WTC11 (cell line): Measurements from ENCODE around the gene RIN3. TPM values are rescaled to one million over a fixed set of nuclear protein-coding genes. Genes with fewer than 3 reads are reported as not detected.

Source experiments
- ATAC-seq: fragments of 200-7000 bp; cut with Tn5 transposase; 2 replicates; pipeline ENCODE4 v1.10.0; 2021; ENCODE audit warnings: mild to moderate bottlenecking, moderate library complexity
- CTCF ChIA-PET: fragments of 300-600 bp; sonication (Branson Sonifier 250); formaldehyde crosslinking; loops from one replicate; lab custom pipeline; 2021; ENCODE audit warnings: antibody characterized with exemption; lab: Charles Lee
- POLR2A ChIA-PET: fragments of 350-600 bp; sonication (Branson Sonifier 250); formaldehyde crosslinking; loops from one replicate; lab custom pipeline; 2021; ENCODE audit warnings: antibody characterized with exemption; lab: Charles Lee
- DNase-seq: peaks from one replicate; pipeline ENCODE4 v3.0.0; 2021; ENCODE audit warnings: low spot score
- H3K27ac Mint-ChIP-seq: 2 replicates; pipeline ENCODE4 v1.8.0; 2021; ENCODE audit warnings: mixed read lengths
- H3K27me3 Mint-ChIP-seq: 2 replicates; pipeline ENCODE4 v1.8.0; 2021; ENCODE audit warnings: low read depth, mild to moderate bottlenecking, moderate library complexity, mixed read lengths
- H3K36me3 Mint-ChIP-seq: 2 replicates; pipeline ENCODE4 v1.8.0; 2021; ENCODE audit warnings: mixed read lengths
- H3K4me1 Mint-ChIP-seq: 2 replicates; pipeline ENCODE4 v1.8.0; 2022; ENCODE audit warnings: mixed read lengths
- H3K4me3 Mint-ChIP-seq: 2 replicates; pipeline ENCODE4 v1.8.0; 2021; ENCODE audit warnings: mild to moderate bottlenecking, moderate library complexity, mixed read lengths
- H3K9me3 Mint-ChIP-seq: 2 replicates; pipeline ENCODE4 v1.8.0; 2021; ENCODE audit warnings: mixed read lengths
- ATF1 ChIP-seq: sonication (generic); formaldehyde crosslinking; IDR thresholded peaks from 2 replicates; pipeline ENCODE4 v1.8.1; 2023; ENCODE audit warnings: mild to moderate bottlenecking, moderate library complexity, missing genetic modification reagents
- ELF4 ChIP-seq: sonication (generic); formaldehyde crosslinking; IDR thresholded peaks from 2 replicates; pipeline ENCODE4 v1.8.1; 2022; ENCODE audit warnings: low read depth, mild to moderate bottlenecking, moderate library complexity, missing genetic modification reagents
- FOXP1 ChIP-seq: sonication (generic); formaldehyde crosslinking; IDR thresholded peaks from 2 replicates; pipeline ENCODE4 v1.8.0; 2022; ENCODE audit warnings: missing genetic modification reagents, mild to moderate bottlenecking, moderate library complexity, borderline replicate concordance
- IRF2 ChIP-seq: sonication (generic); formaldehyde crosslinking; IDR thresholded peaks from 2 replicates; pipeline ENCODE4 v1.8.0; 2022; ENCODE audit warnings: low read depth, missing genetic modification reagents, borderline replicate concordance
- NFE2L1 ChIP-seq: sonication (generic); formaldehyde crosslinking; IDR thresholded peaks from 2 replicates; pipeline ENCODE4 v1.8.1; 2023; ENCODE audit warnings: missing genetic modification reagents
- NFYB ChIP-seq: sonication (generic); formaldehyde crosslinking; conservative IDR thresholded peaks from 2 replicates; pipeline ENCODE4 v1.8.0; 2022; ENCODE audit warnings: low read depth, missing genetic modification reagents
- NR3C1 ChIP-seq: sonication (generic); formaldehyde crosslinking; conservative IDR thresholded peaks from 2 replicates; pipeline ENCODE4 v1.8.1; 2023; ENCODE audit warnings: low read depth, mild to moderate bottlenecking, missing genetic modification reagents
- PRRX2 ChIP-seq: fragments of 250-450 bp; sonication (Bioruptor Pico); IDR thresholded peaks from 2 replicates; pipeline ENCODE4 v1.8.0; 2021; ENCODE audit warnings: mild to moderate bottlenecking
- RORB ChIP-seq: fragments of 250-450 bp; sonication (Bioruptor Pico); IDR thresholded peaks from 2 replicates; pipeline ENCODE4 v1.9.0; 2021; ENCODE audit warnings: mild to moderate bottlenecking
- SP1 ChIP-seq: sonication (generic); formaldehyde crosslinking; conservative IDR thresholded peaks from 2 replicates; pipeline ENCODE4 v1.8.1; 2022; ENCODE audit warnings: missing genetic modification reagents
- TP53 ChIP-seq: sonication (generic); formaldehyde crosslinking; IDR thresholded peaks from 2 replicates; pipeline ENCODE4 v1.8.1; 2023; ENCODE audit warnings: mild to moderate bottlenecking, missing genetic modification reagents
- ZBTB21 ChIP-seq: sonication (generic); formaldehyde crosslinking; IDR thresholded peaks from 2 replicates; pipeline ENCODE4 v1.8.1; 2023; ENCODE audit warnings: mild to moderate bottlenecking, missing genetic modification reagents, borderline replicate concordance
- ZNF396 ChIP-seq: fragments of 250-450 bp; sonication (Bioruptor Pico); IDR thresholded peaks from 2 replicates; pipeline ENCODE4 v1.8.0; 2021; ENCODE audit warnings: mild to moderate bottlenecking, moderate library complexity, borderline replicate concordance
- total RNA-seq: library from RNA; stranded (reverse); gene quantifications from 3 replicates; pipeline ENCODE4 v1.2.3, GENCODE V29; 2021
- TF ChIP-seq, protein P1 (sequence below): sonication (generic); formaldehyde crosslinking; IDR thresholded peaks from 2 replicates; pipeline ENCODE4 v1.8.0; 2022; ENCODE audit warnings: missing genetic modification reagents
- TF ChIP-seq, protein P2 (sequence below): sonication (generic); formaldehyde crosslinking; IDR thresholded peaks from 2 replicates; pipeline ENCODE4 v1.8.0; 2022; ENCODE audit warnings: mild to moderate bottlenecking, missing genetic modification reagents
- TF ChIP-seq, protein P3 (sequence below): sonication (generic); formaldehyde crosslinking; IDR thresholded peaks from 2 replicates; pipeline ENCODE4 v1.8.1; 2022; ENCODE audit warnings: mild to moderate bottlenecking, moderate library complexity, missing genetic modification reagents
- TF ChIP-seq, protein P4 (sequence below): sonication (generic); formaldehyde crosslinking; IDR thresholded peaks from 2 replicates; pipeline ENCODE4 v1.8.0; 2022; ENCODE audit warnings: mild to moderate bottlenecking, missing genetic modification reagents
- TF ChIP-seq, protein P5 (sequence below): sonication (generic); formaldehyde crosslinking; IDR thresholded peaks from 2 replicates; pipeline ENCODE4 v1.8.1; 2023; ENCODE audit warnings: mild to moderate bottlenecking, missing genetic modification reagents, borderline replicate concordance
- TF ChIP-seq, protein P6 (sequence below): sonication (generic); formaldehyde crosslinking; IDR thresholded peaks from 2 replicates; pipeline ENCODE4 v1.8.1; 2023; ENCODE audit warnings: mild to moderate bottlenecking, missing genetic modification reagents, moderate library complexity
- TF ChIP-seq, protein P7 (sequence below): sonication (generic); formaldehyde crosslinking; IDR thresholded peaks from 2 replicates; pipeline ENCODE4 v1.8.1; 2022; ENCODE audit warnings: mild to moderate bottlenecking, missing genetic modification reagents, moderate library complexity, borderline replicate concordance

Gene RIN3
- total RNA-seq, 1 experiment from 2014 or later, result 3.3 TPM

DNA sequence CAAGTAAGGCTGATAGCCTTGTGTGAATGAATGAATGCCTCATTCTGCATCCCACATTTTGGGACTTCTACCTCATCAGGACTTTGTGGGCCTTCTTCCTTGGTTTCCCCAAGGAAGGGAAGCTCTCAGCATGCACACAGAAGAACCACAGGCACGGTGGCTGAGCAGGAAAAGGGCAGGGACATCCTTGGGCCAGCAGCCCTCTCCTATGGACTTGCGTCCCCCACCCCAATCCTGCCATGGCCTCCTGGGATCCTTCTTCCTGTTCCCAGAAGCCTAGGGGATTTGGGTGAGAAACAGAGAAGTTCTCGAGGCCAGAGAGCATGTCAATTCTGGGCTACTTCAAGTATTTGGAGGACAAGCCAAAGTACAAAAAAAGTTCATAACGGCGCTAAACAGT lies 165.2 kb downstream of the RIN3 start:
- Mint-ChIP-seq H3K4me3 (no peak overlapping the region), H3K27me3 (no peaks in the 10 kb centered on the region), H3K36me3 (no peaks in the 10 kb centered on the region), H3K4me1 (peaks cover 3% of the 10 kb centered on the region; the same call in 1 of the 2 replicates), H3K27ac (no peak overlapping the region), H3K9me3 (no peaks in the 10 kb centered on the region)
- ATAC-seq (no peak), DNase-seq (no peak)
- TF ChIP-seq, protein P1, sequence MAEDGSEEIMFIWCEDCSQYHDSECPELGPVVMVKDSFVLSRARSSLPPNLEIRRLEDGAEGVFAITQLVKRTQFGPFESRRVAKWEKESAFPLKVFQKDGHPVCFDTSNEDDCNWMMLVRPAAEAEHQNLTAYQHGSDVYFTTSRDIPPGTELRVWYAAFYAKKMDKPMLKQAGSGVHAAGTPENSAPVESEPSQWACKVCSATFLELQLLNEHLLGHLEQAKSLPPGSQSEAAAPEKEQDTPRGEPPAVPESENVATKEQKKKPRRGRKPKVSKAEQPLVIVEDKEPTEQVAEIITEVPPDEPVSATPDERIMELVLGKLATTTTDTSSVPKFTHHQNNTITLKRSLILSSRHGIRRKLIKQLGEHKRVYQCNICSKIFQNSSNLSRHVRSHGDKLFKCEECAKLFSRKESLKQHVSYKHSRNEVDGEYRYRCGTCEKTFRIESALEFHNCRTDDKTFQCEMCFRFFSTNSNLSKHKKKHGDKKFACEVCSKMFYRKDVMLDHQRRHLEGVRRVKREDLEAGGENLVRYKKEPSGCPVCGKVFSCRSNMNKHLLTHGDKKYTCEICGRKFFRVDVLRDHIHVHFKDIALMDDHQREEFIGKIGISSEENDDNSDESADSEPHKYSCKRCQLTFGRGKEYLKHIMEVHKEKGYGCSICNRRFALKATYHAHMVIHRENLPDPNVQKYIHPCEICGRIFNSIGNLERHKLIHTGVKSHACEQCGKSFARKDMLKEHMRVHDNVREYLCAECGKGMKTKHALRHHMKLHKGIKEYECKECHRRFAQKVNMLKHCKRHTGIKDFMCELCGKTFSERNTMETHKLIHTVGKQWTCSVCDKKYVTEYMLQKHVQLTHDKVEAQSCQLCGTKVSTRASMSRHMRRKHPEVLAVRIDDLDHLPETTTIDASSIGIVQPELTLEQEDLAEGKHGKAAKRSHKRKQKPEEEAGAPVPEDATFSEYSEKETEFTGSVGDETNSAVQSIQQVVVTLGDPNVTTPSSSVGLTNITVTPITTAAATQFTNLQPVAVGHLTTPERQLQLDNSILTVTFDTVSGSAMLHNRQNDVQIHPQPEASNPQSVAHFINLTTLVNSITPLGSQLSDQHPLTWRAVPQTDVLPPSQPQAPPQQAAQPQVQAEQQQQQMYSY (CRISPR knock-in tag), result no peak
- TF ChIP-seq NR3C1 (CRISPR knock-in tag) (no peak), RORB (no peak), ZNF396 (CRISPR knock-in tag) (no peak), IRF2 (CRISPR knock-in tag) (no peak), ATF1 (CRISPR knock-in tag) (no peak), SP1 (CRISPR knock-in tag) (no peak), ZBTB21 (CRISPR knock-in tag) (no peak), FOXP1 (CRISPR knock-in tag) (no peak), NFE2L1 (CRISPR knock-in tag) (no peak)
- TF ChIP-seq, protein P2, sequence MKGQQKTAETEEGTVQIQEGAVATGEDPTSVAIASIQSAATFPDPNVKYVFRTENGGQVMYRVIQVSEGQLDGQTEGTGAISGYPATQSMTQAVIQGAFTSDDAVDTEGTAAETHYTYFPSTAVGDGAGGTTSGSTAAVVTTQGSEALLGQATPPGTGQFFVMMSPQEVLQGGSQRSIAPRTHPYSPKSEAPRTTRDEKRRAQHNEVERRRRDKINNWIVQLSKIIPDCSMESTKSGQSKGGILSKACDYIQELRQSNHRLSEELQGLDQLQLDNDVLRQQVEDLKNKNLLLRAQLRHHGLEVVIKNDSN (CRISPR knock-in tag), result no peak
- CTCF ChIA-PET, result no interaction called here
- POLR2A ChIA-PET, result no interaction called here

DNA sequence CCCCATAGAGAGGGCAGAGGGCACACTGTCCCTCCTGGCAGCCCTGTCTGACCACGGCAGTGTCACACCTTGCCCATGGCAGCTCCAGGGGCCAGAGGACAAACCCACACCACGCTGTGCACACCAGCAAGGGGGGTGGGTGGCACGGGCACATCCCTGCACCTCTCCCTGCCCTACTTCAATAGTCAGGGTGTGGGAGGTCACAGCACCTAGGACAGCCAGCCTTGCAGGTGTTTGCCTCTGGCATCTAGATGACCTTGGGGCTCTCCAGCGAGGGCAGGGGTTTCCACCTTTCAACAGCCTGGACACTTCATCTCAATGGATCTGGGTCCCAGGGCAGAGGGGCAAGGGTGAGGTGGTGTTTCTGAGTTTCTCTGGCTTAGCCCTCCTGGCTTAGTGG lies 165.7 kb downstream of the RIN3 start:
- Mint-ChIP-seq H3K27me3 (no peaks in the 10 kb centered on the region), H3K9me3 (no peaks in the 10 kb centered on the region), H3K4me1 (peaks cover 3% of the 10 kb centered on the region; the same call in 1 of the 2 replicates), H3K4me3 (no peak overlapping the region), H3K27ac (no peak overlapping the region), H3K36me3 (no peaks in the 10 kb centered on the region)
- POLR2A ChIA-PET, result no interaction called here
- CTCF ChIA-PET, result interaction anchor here (1.0 kb wide), 1 partner anchor 36 kb away, joined by 3 read pairs; no protein-coding TSS in a partner anchor
- DNase-seq (no peak), ATAC-seq (no peak)
- TF ChIP-seq FOXP1 (CRISPR knock-in tag) (no peak), ATF1 (CRISPR knock-in tag) (no peak), PRRX2 (no peak), NFE2L1 (CRISPR knock-in tag) (no peak), NFYB (CRISPR knock-in tag) (no peak), ELF4 (no peak), TP53 (CRISPR knock-in tag) (no peak)
- TF ChIP-seq, protein P2 (CRISPR knock-in tag), result no peak
- TF ChIP-seq, protein P3, sequence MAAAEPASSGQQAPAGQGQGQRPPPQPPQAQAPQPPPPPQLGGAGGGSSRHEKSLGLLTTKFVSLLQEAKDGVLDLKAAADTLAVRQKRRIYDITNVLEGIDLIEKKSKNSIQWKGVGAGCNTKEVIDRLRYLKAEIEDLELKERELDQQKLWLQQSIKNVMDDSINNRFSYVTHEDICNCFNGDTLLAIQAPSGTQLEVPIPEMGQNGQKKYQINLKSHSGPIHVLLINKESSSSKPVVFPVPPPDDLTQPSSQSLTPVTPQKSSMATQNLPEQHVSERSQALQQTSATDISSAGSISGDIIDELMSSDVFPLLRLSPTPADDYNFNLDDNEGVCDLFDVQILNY (CRISPR knock-in tag), result no peak
- TF ChIP-seq, protein P4, sequence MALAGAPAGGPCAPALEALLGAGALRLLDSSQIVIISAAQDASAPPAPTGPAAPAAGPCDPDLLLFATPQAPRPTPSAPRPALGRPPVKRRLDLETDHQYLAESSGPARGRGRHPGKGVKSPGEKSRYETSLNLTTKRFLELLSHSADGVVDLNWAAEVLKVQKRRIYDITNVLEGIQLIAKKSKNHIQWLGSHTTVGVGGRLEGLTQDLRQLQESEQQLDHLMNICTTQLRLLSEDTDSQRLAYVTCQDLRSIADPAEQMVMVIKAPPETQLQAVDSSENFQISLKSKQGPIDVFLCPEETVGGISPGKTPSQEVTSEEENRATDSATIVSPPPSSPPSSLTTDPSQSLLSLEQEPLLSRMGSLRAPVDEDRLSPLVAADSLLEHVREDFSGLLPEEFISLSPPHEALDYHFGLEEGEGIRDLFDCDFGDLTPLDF, result no peak
- TF ChIP-seq, protein P5, sequence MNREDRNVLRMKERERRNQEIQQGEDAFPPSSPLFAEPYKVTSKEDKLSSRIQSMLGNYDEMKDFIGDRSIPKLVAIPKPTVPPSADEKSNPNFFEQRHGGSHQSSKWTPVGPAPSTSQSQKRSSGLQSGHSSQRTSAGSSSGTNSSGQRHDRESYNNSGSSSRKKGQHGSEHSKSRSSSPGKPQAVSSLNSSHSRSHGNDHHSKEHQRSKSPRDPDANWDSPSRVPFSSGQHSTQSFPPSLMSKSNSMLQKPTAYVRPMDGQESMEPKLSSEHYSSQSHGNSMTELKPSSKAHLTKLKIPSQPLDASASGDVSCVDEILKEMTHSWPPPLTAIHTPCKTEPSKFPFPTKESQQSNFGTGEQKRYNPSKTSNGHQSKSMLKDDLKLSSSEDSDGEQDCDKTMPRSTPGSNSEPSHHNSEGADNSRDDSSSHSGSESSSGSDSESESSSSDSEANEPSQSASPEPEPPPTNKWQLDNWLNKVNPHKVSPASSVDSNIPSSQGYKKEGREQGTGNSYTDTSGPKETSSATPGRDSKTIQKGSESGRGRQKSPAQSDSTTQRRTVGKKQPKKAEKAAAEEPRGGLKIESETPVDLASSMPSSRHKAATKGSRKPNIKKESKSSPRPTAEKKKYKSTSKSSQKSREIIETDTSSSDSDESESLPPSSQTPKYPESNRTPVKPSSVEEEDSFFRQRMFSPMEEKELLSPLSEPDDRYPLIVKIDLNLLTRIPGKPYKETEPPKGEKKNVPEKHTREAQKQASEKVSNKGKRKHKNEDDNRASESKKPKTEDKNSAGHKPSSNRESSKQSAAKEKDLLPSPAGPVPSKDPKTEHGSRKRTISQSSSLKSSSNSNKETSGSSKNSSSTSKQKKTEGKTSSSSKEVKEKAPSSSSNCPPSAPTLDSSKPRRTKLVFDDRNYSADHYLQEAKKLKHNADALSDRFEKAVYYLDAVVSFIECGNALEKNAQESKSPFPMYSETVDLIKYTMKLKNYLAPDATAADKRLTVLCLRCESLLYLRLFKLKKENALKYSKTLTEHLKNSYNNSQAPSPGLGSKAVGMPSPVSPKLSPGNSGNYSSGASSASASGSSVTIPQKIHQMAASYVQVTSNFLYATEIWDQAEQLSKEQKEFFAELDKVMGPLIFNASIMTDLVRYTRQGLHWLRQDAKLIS (CRISPR knock-in tag), result no peak
- TF ChIP-seq, protein P6, sequence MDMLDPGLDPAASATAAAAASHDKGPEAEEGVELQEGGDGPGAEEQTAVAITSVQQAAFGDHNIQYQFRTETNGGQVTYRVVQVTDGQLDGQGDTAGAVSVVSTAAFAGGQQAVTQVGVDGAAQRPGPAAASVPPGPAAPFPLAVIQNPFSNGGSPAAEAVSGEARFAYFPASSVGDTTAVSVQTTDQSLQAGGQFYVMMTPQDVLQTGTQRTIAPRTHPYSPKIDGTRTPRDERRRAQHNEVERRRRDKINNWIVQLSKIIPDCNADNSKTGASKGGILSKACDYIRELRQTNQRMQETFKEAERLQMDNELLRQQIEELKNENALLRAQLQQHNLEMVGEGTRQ (CRISPR knock-in tag), result no peak
- TF ChIP-seq, protein P7, sequence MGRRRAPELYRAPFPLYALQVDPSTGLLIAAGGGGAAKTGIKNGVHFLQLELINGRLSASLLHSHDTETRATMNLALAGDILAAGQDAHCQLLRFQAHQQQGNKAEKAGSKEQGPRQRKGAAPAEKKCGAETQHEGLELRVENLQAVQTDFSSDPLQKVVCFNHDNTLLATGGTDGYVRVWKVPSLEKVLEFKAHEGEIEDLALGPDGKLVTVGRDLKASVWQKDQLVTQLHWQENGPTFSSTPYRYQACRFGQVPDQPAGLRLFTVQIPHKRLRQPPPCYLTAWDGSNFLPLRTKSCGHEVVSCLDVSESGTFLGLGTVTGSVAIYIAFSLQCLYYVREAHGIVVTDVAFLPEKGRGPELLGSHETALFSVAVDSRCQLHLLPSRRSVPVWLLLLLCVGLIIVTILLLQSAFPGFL (CRISPR knock-in tag), result no peak
